Activated naive CD8-positive, alpha-beta T cell treated with anti-CD3 and anti-CD28 coated beads, Interleukin-2, amount 10 ng/mL, durations not matched to agents 7 days and 5 days (primary cell): ENCODE results near the gene MYH10. TPM values are rescaled to one million over a fixed set of nuclear protein-coding genes. Genes with fewer than 3 reads are reported as not detected.

ENCODE experiments used
- ATAC-seq: fragments of 150-1000 bp; cut with Tn5 transposase; one replicate; pipeline ENCODE4 v1.10.0; 2021; ENCODE audit warnings: low read depth, moderate library complexity
- POLR2A ChIA-PET: fragments of 350-600 bp; sonication (Branson Sonifier 250); formaldehyde crosslinking; loops from one replicate; lab custom pipeline; 2021; ENCODE audit warnings: antibody characterized with exemption; lab: Charles Lee
- DNase-seq: peaks from one replicate; pipeline ENCODE4 v3.0.0; 2021
- H3K27ac Mint-ChIP-seq: one replicate; pipeline ENCODE4 v1.8.0; 2022; ENCODE audit warnings: mild to moderate bottlenecking, mixed read lengths
- H3K27me3 Mint-ChIP-seq: one replicate; pipeline ENCODE4 v1.8.0; 2022; ENCODE audit warnings: mild to moderate bottlenecking, moderate library complexity, mixed read lengths
- H3K36me3 Mint-ChIP-seq: one replicate; pipeline ENCODE4 v1.8.0; 2021; ENCODE audit warnings: mild to moderate bottlenecking, mixed read lengths
- H3K4me1 Mint-ChIP-seq: one replicate; pipeline ENCODE4 v1.8.0; 2021; ENCODE audit warnings: mixed read lengths
- H3K4me3 Mint-ChIP-seq: one replicate; pipeline ENCODE4 v1.8.0; 2022; ENCODE audit warnings: mild to moderate bottlenecking, moderate library complexity, mixed read lengths
- H3K9me3 Mint-ChIP-seq: one replicate; pipeline ENCODE4 v1.8.0; 2021; ENCODE audit warnings: mixed read lengths
- total RNA-seq, 2 experiments: library from RNA; stranded (reverse); gene quantifications; one replicate each; pipeline ENCODE4 v1.2.3, GENCODE V29; 2021

The MYH10 gene
- total RNA-seq, 2 experiments from 2014 or later: 12.8 to 14.4 TPM

GRCh38 chr17:8611137-8611536 is 19.4 kb downstream of the MYH10 start:
- ATAC-seq: no peak
- no peaks in the 10 kb centered on the region for H3K4me1 Mint-ChIP-seq
- H3K9me3 Mint-ChIP-seq: peaks cover 2% of the 10 kb centered on the region
- H3K27me3 Mint-ChIP-seq: peaks cover 14% of the 10 kb centered on the region
- no peak for DNase-seq
- no peak overlapping the region for H3K27ac Mint-ChIP-seq
- POLR2A ChIA-PET: no interaction called here
- H3K4me3 Mint-ChIP-seq: no peak overlapping the region
- peaks cover 2% of the 10 kb centered on the region for H3K36me3 Mint-ChIP-seq

DNA sequence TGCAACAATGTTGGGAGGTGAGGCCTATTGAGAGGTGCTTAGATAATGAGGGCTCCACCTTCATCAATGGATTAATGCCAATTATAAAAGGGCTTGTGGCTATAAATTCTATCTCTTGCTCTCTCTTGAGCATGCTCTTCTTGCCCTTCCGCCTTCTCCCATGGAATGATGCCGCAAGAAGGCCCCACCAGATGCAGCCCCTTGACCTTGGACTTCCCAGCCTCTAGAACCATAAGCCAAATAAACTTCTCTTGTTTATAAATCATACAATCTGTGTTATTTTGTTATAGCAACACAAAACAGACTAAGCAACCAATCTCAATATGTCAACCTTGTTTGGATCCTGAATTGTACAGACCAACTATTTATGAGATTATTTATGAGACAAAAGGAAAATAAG is 20.0 kb downstream of the MYH10 start:
- DNase-seq (no peak), ATAC-seq (no peak)
- no peak overlapping the region for H3K27ac Mint-ChIP-seq
- H3K4me3 Mint-ChIP-seq: no peak overlapping the region
- H3K9me3 Mint-ChIP-seq: peaks cover 2% of the 10 kb centered on the region
- peaks cover 15% of the 10 kb centered on the region for H3K27me3 Mint-ChIP-seq
- H3K4me1 Mint-ChIP-seq: no peaks in the 10 kb centered on the region
- POLR2A ChIA-PET: no interaction called here
- peaks cover 2% of the 10 kb centered on the region for H3K36me3 Mint-ChIP-seq

- ATAC-seq: no peak
- POLR2A ChIA-PET: no interaction called here
Observed at GRCh38 chr17:8609910-8610309, 20.6 kb downstream of the MYH10 start.

DNA sequence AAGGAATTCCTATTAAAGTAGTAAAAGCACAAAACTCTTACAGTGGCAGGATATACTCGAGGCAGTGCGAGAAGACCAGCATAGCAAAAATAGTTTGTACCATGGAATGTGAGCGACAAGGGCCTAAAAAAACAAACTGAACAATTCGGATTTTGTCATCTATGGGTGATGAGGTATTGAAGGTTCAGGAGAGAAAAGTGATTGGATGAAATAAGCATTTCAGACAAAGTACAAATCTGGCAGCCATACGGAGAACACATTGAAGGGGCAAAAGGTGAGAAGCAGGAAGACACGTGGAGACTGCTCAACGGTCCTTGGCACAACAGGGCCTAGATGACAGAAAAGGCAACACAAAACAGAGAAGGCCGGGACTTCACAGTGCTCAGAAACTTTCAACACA is 22.5 kb downstream of the MYH10 start:
- DNase-seq (no peak), ATAC-seq (no peak)
- peaks cover 2% of the 10 kb centered on the region for H3K36me3 Mint-ChIP-seq
- no peaks in the 10 kb centered on the region for H3K4me1 Mint-ChIP-seq
- H3K27ac Mint-ChIP-seq: no peak overlapping the region
- H3K4me3 Mint-ChIP-seq: no peak overlapping the region
- H3K27me3 Mint-ChIP-seq: peaks cover 4% of the 10 kb centered on the region
- POLR2A ChIA-PET: no interaction called here
- H3K9me3 Mint-ChIP-seq: peaks cover 2% of the 10 kb centered on the region

More at GRCh38 chr17:8609910-8610309, 20.6 kb downstream of the MYH10 start:
- H3K4me1 Mint-ChIP-seq: no peaks in the 10 kb centered on the region
- H3K9me3 Mint-ChIP-seq: peaks cover 2% of the 10 kb centered on the region
- H3K4me3 Mint-ChIP-seq: no peak overlapping the region
- peaks cover 2% of the 10 kb centered on the region for H3K36me3 Mint-ChIP-seq
- H3K27ac Mint-ChIP-seq: no peak overlapping the region
- no peak for DNase-seq
- H3K27me3 Mint-ChIP-seq: peaks cover 11% of the 10 kb centered on the region

DNA sequence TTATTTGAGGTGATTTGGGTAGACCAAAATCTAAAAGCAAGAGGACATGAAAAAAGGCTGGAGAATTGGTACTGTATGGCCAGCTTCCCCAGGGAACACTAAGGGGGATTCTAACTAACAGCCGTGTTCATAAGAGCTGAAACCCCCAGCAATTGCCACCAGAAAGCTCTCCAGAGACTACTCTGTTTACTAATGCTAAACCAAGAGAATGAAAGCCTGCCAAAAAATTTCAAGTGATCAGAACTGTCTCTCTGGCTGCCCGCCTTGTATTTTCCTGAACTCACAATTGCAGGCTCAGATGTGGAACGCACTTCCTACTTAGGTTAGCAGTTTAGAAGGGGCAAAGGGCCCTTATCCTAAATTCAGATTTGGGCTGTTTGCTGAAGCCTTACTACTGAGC is 24.1 kb downstream of the MYH10 start:
- Mint-ChIP-seq H3K27me3 (peaks cover 4% of the 10 kb centered on the region), H3K9me3 (peaks cover 2% of the 10 kb centered on the region), H3K4me1 (no peaks in the 10 kb centered on the region), H3K4me3 (no peak overlapping the region), H3K27ac (no peak overlapping the region), H3K36me3 (peaks cover 2% of the 10 kb centered on the region)
- DNase-seq: no peak
- POLR2A ChIA-PET: no interaction called here
- no peak for ATAC-seq

- H3K27ac Mint-ChIP-seq: no peak overlapping the region
- no peak for DNase-seq
- H3K27me3 Mint-ChIP-seq: peaks cover 4% of the 10 kb centered on the region
- ATAC-seq: no peak
- POLR2A ChIA-PET: no interaction called here
- no peaks in the 10 kb centered on the region for H3K9me3 Mint-ChIP-seq
- no peak overlapping the region for H3K4me3 Mint-ChIP-seq
- H3K36me3 Mint-ChIP-seq: no peaks in the 10 kb centered on the region
- no peaks in the 10 kb centered on the region for H3K4me1 Mint-ChIP-seq
Observed at GRCh38 chr17:8602679-8603078, 27.8 kb downstream of the MYH10 start.

DNA sequence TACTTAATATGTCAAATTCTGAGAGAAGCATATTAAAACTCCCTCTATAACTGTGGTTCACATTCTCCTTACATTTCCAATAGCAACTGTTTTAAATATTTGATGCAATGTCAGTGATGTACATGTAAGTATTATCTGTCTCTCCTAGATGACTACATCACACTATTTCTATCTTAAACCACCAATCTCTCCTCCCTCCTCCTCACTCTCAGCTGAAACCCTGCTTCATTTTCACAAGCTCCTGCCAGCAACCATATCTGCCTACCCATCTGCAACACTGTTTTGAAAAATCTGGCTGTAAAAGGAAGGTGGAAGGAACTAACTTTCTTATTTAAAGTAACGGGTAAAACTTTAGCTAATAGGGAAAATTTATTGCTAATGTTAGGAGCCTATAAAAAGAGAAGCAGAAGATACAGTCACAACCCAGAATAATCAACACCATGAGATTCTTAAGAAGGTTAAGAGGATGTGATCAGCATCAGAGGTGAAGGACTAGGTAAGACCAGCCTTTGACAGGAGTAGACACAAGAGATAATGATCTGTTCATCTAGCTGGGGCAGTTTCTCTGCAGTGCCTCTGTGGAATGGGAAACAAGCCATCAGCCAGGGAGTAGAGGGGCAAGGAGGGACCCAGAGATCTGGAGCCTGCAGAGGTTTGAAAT is 31.0 kb downstream of the MYH10 start:
- POLR2A ChIA-PET: no interaction called here
- no peaks in the 10 kb centered on the region for H3K9me3 Mint-ChIP-seq
- H3K27me3 Mint-ChIP-seq: peaks cover 2% of the 10 kb centered on the region
- DNase-seq (no peak), ATAC-seq (no peak)
- H3K27ac Mint-ChIP-seq: no peak overlapping the region
- no peak overlapping the region for H3K4me3 Mint-ChIP-seq
- no peaks in the 10 kb centered on the region for H3K4me1 Mint-ChIP-seq
- peaks cover 1% of the 10 kb centered on the region for H3K36me3 Mint-ChIP-seq

- Mint-ChIP-seq H3K9me3 (no peaks in the 10 kb centered on the region), H3K4me1 (no peaks in the 10 kb centered on the region), H3K27me3 (peaks cover 3% of the 10 kb centered on the region), H3K4me3 (no peak overlapping the region), H3K27ac (no peak overlapping the region), H3K36me3 (peaks cover 1% of the 10 kb centered on the region)
- ATAC-seq: no peak
- DNase-seq: no peak
- POLR2A ChIA-PET: no interaction called here
Observed at GRCh38 chr17:8598913-8599312, 31.6 kb downstream of the MYH10 start.

- ATAC-seq: no peak
- Mint-ChIP-seq H3K4me1 (no peaks in the 10 kb centered on the region), H3K4me3 (no peak overlapping the region), H3K27ac (no peak overlapping the region), H3K9me3 (no peaks in the 10 kb centered on the region), H3K27me3 (peaks cover 7% of the 10 kb centered on the region), H3K36me3 (peaks cover 1% of the 10 kb centered on the region)
- POLR2A ChIA-PET: no interaction called here
- no peak for DNase-seq
Observed at GRCh38 chr17:8593830-8594229, 36.7 kb downstream of the MYH10 start.

DNA sequence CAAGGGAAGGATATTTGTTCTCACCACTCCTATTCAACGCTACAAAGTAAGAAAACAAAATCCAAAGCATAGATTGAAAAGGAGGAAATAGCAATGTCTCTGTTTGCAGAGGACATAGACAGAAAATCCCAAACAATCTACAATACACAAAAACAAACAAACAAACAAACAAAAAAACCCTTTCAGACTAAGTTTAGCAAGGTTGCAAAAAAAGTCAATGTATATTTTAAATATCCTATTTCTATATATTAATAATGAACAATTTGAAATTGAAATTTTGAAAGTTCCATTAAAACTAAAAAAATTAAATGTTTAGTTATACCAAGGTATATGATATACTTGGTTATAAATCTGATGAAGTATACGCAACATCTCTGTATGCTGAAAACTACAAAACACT is 37.2 kb downstream of the MYH10 start:
- H3K27ac Mint-ChIP-seq: no peak overlapping the region
- ATAC-seq (no peak), DNase-seq (no peak)
- H3K4me1 Mint-ChIP-seq: no peaks in the 10 kb centered on the region
- H3K27me3 Mint-ChIP-seq: peaks cover 7% of the 10 kb centered on the region
- H3K4me3 Mint-ChIP-seq: no peak overlapping the region
- H3K9me3 Mint-ChIP-seq: no peaks in the 10 kb centered on the region
- H3K36me3 Mint-ChIP-seq: peaks cover 1% of the 10 kb centered on the region
- POLR2A ChIA-PET: no interaction called here

GRCh38 chr17:8588877-8589554 is 41.5 kb downstream of the MYH10 start:
- no peak overlapping the region for H3K27ac Mint-ChIP-seq
- H3K9me3 Mint-ChIP-seq: no peaks in the 10 kb centered on the region
- no peaks in the 10 kb centered on the region for H3K36me3 Mint-ChIP-seq
- no peak overlapping the region for H3K4me3 Mint-ChIP-seq
- ATAC-seq (no peak), DNase-seq (no peak)
- H3K27me3 Mint-ChIP-seq: peaks cover 7% of the 10 kb centered on the region
- POLR2A ChIA-PET: no interaction called here
- peaks cover 2% of the 10 kb centered on the region for H3K4me1 Mint-ChIP-seq

GRCh38 chr17:8586766-8587165 is 43.8 kb downstream of the MYH10 start:
- Mint-ChIP-seq H3K9me3 (no peaks in the 10 kb centered on the region), H3K27me3 (peaks cover 3% of the 10 kb centered on the region), H3K4me3 (no peak overlapping the region), H3K4me1 (peaks cover 4% of the 10 kb centered on the region), H3K27ac (no peak overlapping the region), H3K36me3 (peaks cover 3% of the 10 kb centered on the region)
- no peak for DNase-seq
- POLR2A ChIA-PET: no interaction called here
- no peak for ATAC-seq

- H3K36me3 Mint-ChIP-seq: peaks cover 3% of the 10 kb centered on the region
- POLR2A ChIA-PET: no interaction called here
- H3K9me3 Mint-ChIP-seq: no peaks in the 10 kb centered on the region
- H3K27ac Mint-ChIP-seq: no peak overlapping the region
- H3K4me3 Mint-ChIP-seq: no peak overlapping the region
- ATAC-seq (no peak), DNase-seq (no peak)
- H3K27me3 Mint-ChIP-seq: peaks cover 3% of the 10 kb centered on the region
- peaks cover 5% of the 10 kb centered on the region for H3K4me1 Mint-ChIP-seq
Observed at GRCh38 chr17:8585911-8586310, 44.6 kb downstream of the MYH10 start.

DNA sequence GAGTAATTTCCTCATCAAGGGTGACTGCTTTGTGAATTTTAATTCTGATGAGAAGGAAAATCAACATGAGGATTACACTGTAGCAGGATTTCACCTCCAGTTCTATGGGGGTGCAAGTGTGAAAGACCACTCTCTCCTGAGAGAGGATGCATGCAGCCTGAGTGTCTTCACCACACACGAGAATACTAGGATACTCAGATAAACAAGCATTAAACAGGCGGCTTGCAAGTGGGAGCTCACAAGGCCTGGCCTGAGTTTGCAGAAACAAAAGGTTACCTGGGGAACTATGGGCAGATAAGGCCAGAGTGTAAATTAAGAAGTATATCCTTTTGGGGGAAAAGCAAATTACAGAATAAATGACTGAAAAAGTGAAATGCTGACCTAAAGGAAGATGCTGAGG is 46.6 kb downstream of the MYH10 start:
- H3K27me3 Mint-ChIP-seq: peaks cover 5% of the 10 kb centered on the region
- ATAC-seq: no peak
- no peak overlapping the region for H3K4me3 Mint-ChIP-seq
- H3K27ac Mint-ChIP-seq: no peak overlapping the region
- POLR2A ChIA-PET: no interaction called here
- H3K9me3 Mint-ChIP-seq: no peaks in the 10 kb centered on the region
- H3K36me3 Mint-ChIP-seq: peaks cover 3% of the 10 kb centered on the region
- H3K4me1 Mint-ChIP-seq: peaks cover 7% of the 10 kb centered on the region
- DNase-seq: no peak
